Measurements from ENCODE around the gene TANK.
A peak's percentile ranks its signal among the peaks of the same experiment; 100 is the strongest.
"Not testable (repeated sequence)": the region's sequence is repeated elsewhere in the genome, so short reads cannot be mapped to it uniquely, and the experiment has no call there.

TANK gene

DNA sequence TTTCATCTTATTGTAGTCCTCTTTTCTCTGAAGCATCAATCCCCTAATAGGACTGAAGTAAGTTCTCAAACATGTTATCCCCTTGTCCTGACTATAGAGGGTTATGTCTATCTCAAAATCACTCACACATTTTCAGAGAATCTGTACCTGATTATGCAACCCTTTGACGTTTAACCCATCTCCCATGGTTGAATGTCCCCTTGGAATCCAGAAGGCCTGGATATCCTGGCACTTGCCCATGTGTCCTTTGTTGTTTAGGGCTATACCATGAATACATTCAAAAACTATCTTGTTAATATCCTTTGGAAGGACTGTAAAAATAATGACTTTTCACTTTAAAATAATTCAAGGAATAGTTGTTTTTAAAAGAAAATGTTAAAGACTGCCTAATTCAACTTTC lies 81.7 kb downstream of the TANK start:
- TF ChIP-seq, protein P1, sequence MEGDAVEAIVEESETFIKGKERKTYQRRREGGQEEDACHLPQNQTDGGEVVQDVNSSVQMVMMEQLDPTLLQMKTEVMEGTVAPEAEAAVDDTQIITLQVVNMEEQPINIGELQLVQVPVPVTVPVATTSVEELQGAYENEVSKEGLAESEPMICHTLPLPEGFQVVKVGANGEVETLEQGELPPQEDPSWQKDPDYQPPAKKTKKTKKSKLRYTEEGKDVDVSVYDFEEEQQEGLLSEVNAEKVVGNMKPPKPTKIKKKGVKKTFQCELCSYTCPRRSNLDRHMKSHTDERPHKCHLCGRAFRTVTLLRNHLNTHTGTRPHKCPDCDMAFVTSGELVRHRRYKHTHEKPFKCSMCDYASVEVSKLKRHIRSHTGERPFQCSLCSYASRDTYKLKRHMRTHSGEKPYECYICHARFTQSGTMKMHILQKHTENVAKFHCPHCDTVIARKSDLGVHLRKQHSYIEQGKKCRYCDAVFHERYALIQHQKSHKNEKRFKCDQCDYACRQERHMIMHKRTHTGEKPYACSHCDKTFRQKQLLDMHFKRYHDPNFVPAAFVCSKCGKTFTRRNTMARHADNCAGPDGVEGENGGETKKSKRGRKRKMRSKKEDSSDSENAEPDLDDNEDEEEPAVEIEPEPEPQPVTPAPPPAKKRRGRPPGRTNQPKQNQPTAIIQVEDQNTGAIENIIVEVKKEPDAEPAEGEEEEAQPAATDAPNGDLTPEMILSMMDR (conservative IDR thresholded peaks at IDR 0.05; ENCODE audit: low read length), result no peak
- TF ChIP-seq EZH2phosphoT487 (IDR thresholded peaks at IDR 0.05; ENCODE audit: borderline replicate concordance), result no peak
- H3K4me1 ChIP-seq (ENCODE audit: insufficient read depth, low read length, poor library complexity, severe bottlenecking), result peaks cover 25% of the 10 kb centered on the region
- no peaks in the 10 kb centered on the region; the same call in 1 of the 2 replicates for H3K36me3 ChIP-seq (ENCODE audit: insufficient read depth, low read length)
- no peak overlapping the region for H3K4me2 ChIP-seq (ENCODE audit: low read depth, low read length, poor library complexity, severe bottlenecking)
- H3K9me2 ChIP-seq (replicated peaks; ENCODE audit: low read depth, low read length), result no peaks in the 10 kb centered on the region
- H4K20me1 ChIP-seq (ENCODE audit: insufficient read depth, low read length, poor library complexity, severe bottlenecking), result no peaks in the 10 kb centered on the region
- H3K27me3 ChIP-seq (ENCODE audit: insufficient read depth, low read length, poor library complexity, severe bottlenecking), result no peaks in the 10 kb centered on the region
- no peaks in the 10 kb centered on the region for H3K9me3 ChIP-seq (ENCODE audit: insufficient read depth, low read depth, low read length)
- no peak overlapping the region for H2AFZ ChIP-seq (ENCODE audit: low read length)
- H3F3A ChIP-seq (ENCODE audit: low read depth), result no peaks in the 10 kb centered on the region
- H3K9ac ChIP-seq (ENCODE audit: low read depth, low read length, poor library complexity, severe bottlenecking), result no peak overlapping the region
- peaks cover 10% of the 10 kb centered on the region for H3K79me2 ChIP-seq (ENCODE audit: insufficient read depth, low read length)
- H3K4me3 ChIP-seq (ENCODE audit: low read length, poor library complexity, severe bottlenecking), result no peak overlapping the region

DNA sequence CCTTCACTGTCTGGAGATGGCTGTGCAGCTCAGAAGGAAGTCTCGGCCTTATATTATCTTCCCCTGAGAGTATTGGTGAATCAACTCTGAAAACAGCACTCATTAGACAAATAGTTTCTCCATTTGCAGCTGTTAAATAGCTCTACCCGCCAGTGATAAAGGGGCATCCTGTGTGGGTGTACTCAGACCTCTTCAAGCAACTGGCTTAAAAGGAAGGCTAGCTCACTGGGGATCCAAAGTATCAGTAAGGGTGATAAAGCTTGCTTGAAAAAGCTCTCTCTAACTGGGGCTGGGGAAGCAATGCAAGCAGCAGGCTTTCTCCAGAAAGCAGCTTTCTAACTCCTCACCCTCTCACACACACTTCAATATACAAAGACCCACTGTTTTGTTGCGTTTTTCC lies 83.1 kb downstream of the TANK start:
- Histone ChIP-seq H3F3A (ENCODE audit: low read depth) (no peaks in the 10 kb centered on the region), H3K9ac (ENCODE audit: low read depth, low read length, poor library complexity, severe bottlenecking) (peak overlapping the region; percentile 75), H3K9me3 (ENCODE audit: insufficient read depth, low read depth, low read length) (no peaks in the 10 kb centered on the region), H4K20me1 (ENCODE audit: insufficient read depth, low read length, poor library complexity, severe bottlenecking) (no peaks in the 10 kb centered on the region), H3K36me3 (ENCODE audit: insufficient read depth, low read length) (no peaks in the 10 kb centered on the region), H3K9me2 (replicated peaks; ENCODE audit: low read depth, low read length) (no peaks in the 10 kb centered on the region), H3K79me2 (ENCODE audit: insufficient read depth, low read length) (peaks cover 10% of the 10 kb centered on the region), H3K27me3 (ENCODE audit: insufficient read depth, low read length, poor library complexity, severe bottlenecking) (no peaks in the 10 kb centered on the region), H3K4me3 (ENCODE audit: low read length, poor library complexity, severe bottlenecking) (peak overlapping the region; percentile 74), H2AFZ (ENCODE audit: low read length) (peak overlapping the region; percentile 59; the same call in 1 of the 2 replicates), H3K4me1 (ENCODE audit: insufficient read depth, low read length, poor library complexity, severe bottlenecking) (peaks cover 30% of the 10 kb centered on the region), H3K4me2 (ENCODE audit: low read depth, low read length, poor library complexity, severe bottlenecking) (peak overlapping the region; percentile 73)
- TF ChIP-seq EZH2phosphoT487 (IDR thresholded peaks at IDR 0.05; ENCODE audit: borderline replicate concordance), result no peak
- TF ChIP-seq, protein P1 (conservative IDR thresholded peaks at IDR 0.05; ENCODE audit: low read length), result no peak

DNA sequence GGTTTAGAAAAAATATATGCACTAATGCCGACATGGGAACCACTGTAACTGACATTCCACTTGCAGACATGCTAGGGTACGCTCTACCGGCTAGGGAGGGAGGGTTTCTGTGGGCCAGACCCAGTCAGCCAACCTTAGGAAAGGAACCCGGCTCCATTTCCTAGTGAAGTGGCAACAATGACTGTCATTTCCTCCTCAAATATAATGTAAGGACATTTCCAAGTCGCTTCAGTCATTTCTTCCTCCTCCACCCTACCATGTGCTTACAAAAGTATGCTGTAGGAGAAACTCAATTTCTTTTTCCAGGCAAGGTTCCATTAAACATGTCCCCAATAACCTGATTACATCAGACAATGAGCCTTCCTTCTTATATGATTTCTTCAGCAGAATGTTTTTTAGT lies 83.7 kb downstream of the TANK start:
- TF ChIP-seq EZH2phosphoT487 (IDR thresholded peaks at IDR 0.05; ENCODE audit: borderline replicate concordance), result no peak
- TF ChIP-seq, protein P1 (conservative IDR thresholded peaks at IDR 0.05; ENCODE audit: low read length), result no peak
- Histone ChIP-seq H3K9me2 (replicated peaks; ENCODE audit: low read depth, low read length) (no peaks in the 10 kb centered on the region), H2AFZ (ENCODE audit: low read length) (peak overlapping the region; percentile 59), H3K4me3 (ENCODE audit: low read length, poor library complexity, severe bottlenecking) (peak overlapping the region; percentile 74), H3K4me1 (ENCODE audit: insufficient read depth, low read length, poor library complexity, severe bottlenecking) (peaks cover 30% of the 10 kb centered on the region), H3K9ac (ENCODE audit: low read depth, low read length, poor library complexity, severe bottlenecking) (peak overlapping the region; percentile 75), H3K4me2 (ENCODE audit: low read depth, low read length, poor library complexity, severe bottlenecking) (peak overlapping the region; percentile 73), H3K27me3 (ENCODE audit: insufficient read depth, low read length, poor library complexity, severe bottlenecking) (no peaks in the 10 kb centered on the region), H4K20me1 (ENCODE audit: insufficient read depth, low read length, poor library complexity, severe bottlenecking) (no peaks in the 10 kb centered on the region), H3K36me3 (ENCODE audit: insufficient read depth, low read length) (no peaks in the 10 kb centered on the region), H3K9me3 (ENCODE audit: insufficient read depth, low read depth, low read length) (no peaks in the 10 kb centered on the region), H3K79me2 (ENCODE audit: insufficient read depth, low read length) (peaks cover 10% of the 10 kb centered on the region), H3F3A (ENCODE audit: low read depth) (no peaks in the 10 kb centered on the region)

DNA sequence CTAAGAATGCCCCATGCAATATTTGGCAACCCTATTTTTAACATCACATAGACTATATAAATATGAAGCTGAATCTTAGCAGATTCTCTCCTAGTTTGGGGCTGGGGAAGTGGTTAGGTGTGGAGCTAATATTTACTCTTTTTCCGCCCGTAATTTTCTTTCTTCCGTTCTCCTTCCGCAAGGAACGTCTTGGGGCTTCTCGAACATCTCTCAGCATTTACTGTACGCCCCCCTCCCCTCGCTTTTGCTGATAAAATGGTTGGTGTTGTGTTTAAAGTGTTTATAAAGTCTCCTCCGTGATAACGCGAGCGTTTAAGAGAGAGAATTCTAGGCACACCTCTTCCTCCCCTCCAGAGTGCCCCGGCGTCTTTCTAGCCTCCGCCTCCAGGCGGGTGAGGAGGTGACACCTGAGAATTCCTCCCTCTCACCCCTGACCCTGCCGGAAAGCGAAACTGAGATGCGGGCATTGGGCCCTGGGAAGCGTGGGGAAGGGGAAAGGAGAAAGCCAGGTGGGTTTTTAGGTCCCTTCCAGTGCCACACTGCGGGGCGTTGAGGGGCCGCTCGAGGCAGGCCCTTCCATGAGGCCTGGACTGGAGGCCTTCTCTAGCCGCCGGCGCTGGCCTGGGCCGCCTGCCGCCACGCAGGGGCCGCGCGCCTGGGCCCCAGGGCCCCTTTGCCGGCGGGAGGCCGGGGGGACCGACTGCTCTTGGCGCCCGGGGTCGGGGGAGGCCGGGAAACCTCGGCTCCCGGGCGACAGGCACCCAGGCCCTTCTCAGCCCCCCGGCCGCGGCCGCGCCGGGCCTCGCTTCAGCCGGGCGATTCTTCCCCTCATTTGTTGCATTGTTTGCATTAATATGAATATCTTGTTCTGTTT lies 84.4 kb downstream of the TANK start:
- not testable (repeated sequence) for H3K27me3 ChIP-seq (ENCODE audit: insufficient read depth, low read length, poor library complexity, severe bottlenecking); H3K9me2 ChIP-seq (replicated peaks; ENCODE audit: low read depth, low read length); H3F3A ChIP-seq (ENCODE audit: low read depth); H3K9me3 ChIP-seq (ENCODE audit: insufficient read depth, low read depth, low read length); H3K79me2 ChIP-seq (ENCODE audit: insufficient read depth, low read length); H4K20me1 ChIP-seq (ENCODE audit: insufficient read depth, low read length, poor library complexity, severe bottlenecking); H3K36me3 ChIP-seq (ENCODE audit: insufficient read depth, low read length)
- Histone ChIP-seq H3K4me1 (ENCODE audit: insufficient read depth, low read length, poor library complexity, severe bottlenecking) (peaks cover 30% of the 10 kb centered on the region), H3K4me3 (ENCODE audit: low read length, poor library complexity, severe bottlenecking) (peak overlapping the region; percentile 74), H3K4me2 (ENCODE audit: low read depth, low read length, poor library complexity, severe bottlenecking) (peak overlapping the region; percentile 73), H3K9ac (ENCODE audit: low read depth, low read length, poor library complexity, severe bottlenecking) (peak overlapping the region; percentile 75), H2AFZ (ENCODE audit: low read length) (peak overlapping the region; percentile 59)
